Measurements from ENCODE around the gene KLK15. TPM values are rescaled to one million over a fixed set of nuclear protein-coding genes. Genes with fewer than 3 reads are reported as not detected.
"Not testable (repeated sequence)": the region's sequence is repeated elsewhere in the genome, so short reads cannot be mapped to it uniquely, and the experiment has no call there.

Gene KLK15
- polyA plus RNA-seq, 5 donors = not detected

DNA sequence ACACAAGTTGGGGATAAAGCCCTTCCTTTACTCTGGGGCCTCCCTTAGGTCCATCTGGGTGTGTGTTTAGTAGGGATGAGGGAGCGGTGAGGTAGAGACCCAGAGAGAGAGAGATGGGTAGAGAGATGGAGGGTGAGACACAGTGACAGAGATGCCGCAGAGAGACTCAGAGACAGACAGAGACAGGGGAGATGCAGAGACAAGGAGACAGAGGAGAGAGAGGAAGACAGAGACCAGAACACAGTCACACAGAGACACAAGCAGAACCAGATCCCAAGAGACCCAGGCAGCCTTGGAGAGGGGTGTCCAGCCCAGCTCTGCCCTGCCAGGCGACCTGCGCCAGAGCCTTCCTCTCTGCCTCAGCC lies 12.1 kb downstream of the KLK15 start:
- DNase-seq = no peak

DNA sequence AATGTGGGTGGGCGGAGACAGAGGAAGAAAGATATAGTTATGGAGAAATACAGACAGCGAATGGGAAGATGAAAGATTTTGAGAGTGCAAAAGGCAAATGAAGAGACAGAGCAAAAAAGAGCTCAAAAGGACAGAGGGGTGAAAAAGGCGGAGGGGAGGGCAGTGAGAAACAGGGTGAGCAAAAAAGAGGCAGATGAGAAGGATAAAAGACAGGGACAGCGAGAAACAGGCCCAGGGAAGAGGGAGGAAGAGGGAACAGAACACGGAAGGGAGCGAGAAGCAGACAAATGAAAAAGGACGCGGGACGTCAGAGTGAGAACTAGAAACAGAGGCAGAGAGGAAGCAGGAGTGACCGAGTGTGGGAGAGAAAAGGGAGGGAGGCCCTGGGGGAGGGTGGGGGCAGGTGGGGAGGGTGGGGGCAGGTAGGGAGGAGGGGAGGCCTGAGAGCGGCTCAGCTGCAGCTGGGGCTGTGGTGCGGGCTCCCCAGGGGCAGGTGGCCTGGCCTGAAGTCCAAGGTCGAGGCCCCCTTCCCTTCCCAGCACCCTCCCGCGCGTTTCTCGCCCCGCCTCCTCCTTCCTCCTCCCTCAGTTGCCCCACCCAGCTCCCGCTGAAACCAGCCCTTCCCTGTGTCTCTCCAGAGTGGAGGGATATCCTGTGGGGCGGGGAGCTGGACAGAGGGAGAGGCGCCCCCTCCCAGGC lies 12.7 kb downstream of the KLK15 start:
- no peak for DNase-seq

DNA sequence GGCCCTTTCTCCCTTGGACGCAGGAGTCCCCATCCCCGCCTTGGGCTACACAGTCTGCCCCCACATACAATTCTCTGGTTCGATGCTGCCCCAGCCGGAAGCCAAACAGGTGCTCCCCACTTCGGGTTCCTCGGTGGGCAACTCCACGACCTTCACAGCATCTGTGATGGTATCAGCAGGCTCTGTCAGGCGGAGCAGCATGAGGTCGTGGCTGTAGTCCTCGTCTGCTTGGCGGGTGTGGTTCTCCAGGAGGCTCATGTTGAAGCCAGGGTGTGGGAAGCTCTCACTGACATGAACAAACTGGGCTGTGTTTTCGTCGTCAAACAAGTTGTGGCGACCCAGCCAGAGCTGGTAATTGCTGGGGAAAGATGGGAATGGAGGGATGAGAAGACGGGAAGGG lies 13.3 kb downstream of the KLK15 start:
- no peak for DNase-seq

DNA sequence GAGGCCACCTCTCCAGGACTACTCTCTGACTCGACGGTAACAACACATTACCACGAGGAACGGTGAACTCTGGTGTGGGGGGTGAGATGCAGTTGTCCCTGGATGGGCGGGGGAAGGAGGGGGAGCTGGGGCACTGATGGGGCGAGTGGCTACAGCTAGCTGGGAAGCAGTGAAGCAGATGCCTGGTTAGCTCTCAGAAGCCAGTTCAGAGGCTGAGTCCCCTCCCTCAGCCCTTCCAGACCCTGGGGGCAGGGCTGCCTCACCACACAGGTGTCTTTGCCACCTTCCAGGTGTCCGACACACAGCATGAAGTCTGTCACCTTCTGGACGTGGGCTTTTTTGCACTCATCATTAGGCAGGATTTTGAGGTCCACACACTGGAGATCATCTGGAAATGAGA lies 13.7 kb downstream of the KLK15 start:
- DNase-seq = no peak

DNA sequence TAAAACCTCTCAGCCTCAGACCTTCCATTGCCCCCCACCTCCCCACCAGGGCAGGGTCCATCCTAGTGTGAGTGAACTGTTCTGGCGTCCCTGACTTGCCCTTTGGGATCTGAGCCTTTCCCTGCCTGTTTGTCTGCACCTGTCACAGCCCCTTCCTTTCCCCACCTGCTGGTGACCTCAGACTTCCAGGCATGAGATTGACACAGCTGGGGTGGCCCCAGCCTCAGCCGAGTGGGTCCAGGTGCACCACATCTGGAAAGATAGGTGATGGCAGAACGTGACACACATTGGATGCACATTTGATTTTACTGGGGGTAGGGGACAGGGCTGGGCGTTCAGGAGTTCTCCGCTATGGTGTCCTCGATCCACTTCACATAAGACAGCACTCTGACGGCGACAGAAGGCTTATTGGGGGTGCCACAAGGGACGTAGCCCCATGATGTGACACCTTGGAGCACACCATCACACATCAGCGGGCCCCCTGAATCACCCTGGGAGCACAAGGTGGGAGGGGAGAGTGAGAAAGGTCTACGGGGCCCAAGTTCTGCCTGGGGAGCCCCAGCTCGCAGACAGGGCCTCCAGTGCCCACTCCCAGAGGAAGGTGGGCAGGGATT lies 14.4 kb downstream of the KLK15 start:
- DNase-seq = no peak

DNA sequence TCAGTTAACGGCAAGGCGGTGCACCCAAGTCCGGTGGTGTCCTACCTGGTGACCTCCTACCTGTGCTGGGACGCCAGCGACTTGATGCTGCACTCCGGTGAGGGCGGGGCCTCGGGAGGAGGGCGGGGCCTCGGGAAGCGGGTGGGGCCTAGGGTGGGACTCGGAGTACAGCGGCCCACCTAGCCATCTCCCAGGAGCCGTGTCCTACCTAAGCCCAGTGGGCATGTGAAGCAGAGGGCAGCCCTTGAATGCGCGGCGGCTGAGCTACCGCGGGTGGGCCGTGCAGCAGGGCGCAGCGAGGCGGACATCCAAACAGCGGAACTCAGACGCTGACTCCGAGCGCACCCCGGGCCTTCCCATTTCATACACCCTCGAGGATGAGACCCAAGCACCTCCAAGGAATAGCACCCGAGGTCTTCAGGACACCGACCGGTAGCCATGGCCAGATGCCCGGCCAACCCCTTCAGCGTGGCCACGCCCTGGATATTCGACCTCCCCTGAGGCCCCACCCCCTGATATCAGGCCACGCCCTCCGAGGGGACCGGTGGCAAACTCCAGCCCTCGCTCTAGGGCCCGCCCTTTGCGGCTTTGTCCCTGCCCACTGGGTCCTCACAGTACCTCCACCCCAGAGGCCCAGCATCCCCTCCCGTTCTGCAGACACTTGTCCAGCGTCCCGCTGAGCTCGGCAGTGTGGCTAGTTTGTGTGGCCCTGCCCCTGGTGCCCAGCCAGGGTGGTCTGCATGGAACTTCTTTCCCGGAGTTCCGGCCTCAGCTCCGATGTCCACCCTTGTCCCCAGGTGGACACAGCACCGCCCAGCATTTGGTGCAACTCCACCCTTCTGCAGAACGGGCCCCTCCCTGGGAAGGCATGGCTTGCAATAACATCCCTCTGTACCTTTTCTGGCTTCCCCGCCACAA lies 15.2 kb downstream of the KLK15 start:
- DNase-seq = no peak

DNA sequence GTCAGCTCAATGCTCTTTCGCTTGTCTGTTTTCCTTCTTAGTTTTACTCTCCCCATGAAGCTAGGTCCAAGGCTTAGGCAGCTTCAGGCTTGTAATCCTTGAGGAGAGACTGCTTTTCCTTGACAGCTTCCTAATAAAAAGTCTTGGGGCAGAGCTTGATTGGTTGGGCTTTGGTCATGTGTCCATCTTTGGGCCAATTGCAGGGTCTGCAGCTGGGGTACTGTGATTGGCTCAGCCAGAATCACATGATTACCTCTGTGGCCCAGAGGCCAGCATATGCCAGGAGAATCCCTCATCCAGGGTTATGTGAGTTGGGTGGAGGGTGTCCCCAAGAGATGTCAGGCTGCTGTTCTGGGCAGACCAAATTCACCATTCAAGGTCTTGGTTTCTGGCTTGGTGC lies 17.9 kb downstream of the KLK15 start:
- no peak for DNase-seq

DNA sequence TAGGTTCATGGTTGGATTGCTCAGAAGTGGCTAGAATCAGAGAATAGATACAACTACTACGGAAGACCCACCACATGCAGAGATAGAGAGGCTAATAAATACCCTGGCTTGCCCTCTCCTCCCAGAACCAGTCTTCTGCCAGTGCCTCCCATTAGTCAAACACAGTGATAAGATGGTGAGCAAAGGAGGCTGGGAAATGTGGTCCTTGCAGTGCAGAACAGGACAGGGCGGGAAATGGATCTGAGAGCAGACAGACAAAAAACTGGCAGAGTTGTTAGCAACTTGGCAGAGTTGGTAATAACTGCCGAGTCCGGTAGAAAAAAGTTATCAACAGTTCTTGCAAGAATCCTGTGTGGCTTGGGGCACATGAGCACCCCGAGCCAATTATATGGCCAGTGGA lies 18.5 kb downstream of the KLK15 start:
- no peak for DNase-seq

DNA sequence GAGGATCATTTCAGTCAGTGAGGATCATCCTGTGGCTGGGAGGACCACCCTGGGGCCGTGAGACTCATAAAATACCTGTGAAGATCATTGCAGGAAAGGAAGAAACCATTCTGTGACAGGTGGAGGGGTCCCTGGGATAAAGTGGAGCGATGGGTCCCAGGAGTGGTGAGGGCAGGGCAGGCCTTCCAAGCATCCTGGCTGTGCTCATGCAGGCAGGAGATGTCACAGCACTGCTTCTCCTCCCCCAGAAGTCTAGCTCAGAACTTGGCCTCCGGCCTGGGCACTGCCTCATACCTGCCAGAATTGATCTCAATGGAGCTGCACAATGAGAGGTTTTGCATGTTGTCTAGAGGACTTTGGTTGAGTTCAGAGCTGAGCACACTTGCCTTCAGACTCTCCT lies 20.9 kb downstream of the KLK15 start:
- no peak for DNase-seq

DNA sequence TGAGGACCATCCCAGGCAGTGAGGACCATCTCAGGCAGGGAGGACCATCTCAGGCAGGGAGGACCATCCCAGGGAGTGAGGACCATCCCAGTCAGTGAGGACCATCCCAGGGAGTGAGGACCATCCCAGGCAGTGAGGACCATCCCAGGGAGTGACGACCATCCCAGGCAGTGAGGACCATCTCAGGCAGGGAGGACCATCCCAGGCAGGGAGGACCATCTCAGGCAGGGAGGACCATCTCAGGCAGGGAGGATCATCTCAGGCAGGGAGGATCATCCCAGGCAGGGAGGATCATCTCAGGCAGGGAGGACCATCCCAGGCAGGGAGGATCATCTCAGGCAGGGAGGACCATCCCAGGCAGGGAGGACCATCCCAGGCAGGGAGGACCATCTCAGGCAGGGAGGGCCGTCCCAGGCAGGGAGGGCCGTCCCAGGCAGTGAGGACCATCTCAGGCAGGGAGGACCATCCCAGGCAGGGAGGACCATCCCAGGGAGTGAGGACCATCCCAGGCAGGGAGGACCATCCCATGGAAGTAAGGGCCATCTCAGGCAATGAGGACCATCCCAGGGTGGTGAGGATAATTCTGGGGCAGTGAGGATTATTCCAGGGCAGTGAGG lies 21.6 kb downstream of the KLK15 start:
- not testable (repeated sequence) for DNase-seq

DNA sequence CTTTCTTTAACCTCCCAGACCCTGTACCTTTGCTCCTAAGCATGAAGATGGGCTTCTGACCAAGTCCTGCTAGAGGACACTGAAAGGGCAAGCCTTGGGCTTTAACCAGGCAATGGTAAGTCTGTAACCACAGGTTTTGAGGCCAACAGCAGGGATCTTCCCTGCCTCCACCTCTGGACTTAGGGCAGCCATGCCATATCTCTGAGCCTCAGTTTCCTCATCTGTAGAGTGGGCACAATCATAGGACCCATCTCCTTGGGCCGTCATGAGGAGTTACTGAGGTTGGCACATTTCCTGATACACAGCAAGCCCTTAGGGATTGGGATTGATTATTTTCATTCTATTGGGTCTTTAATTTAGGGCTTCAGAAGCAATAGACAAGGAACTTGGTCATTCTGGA lies 24.5 kb downstream of the KLK15 start:
- no peak for DNase-seq

DNA sequence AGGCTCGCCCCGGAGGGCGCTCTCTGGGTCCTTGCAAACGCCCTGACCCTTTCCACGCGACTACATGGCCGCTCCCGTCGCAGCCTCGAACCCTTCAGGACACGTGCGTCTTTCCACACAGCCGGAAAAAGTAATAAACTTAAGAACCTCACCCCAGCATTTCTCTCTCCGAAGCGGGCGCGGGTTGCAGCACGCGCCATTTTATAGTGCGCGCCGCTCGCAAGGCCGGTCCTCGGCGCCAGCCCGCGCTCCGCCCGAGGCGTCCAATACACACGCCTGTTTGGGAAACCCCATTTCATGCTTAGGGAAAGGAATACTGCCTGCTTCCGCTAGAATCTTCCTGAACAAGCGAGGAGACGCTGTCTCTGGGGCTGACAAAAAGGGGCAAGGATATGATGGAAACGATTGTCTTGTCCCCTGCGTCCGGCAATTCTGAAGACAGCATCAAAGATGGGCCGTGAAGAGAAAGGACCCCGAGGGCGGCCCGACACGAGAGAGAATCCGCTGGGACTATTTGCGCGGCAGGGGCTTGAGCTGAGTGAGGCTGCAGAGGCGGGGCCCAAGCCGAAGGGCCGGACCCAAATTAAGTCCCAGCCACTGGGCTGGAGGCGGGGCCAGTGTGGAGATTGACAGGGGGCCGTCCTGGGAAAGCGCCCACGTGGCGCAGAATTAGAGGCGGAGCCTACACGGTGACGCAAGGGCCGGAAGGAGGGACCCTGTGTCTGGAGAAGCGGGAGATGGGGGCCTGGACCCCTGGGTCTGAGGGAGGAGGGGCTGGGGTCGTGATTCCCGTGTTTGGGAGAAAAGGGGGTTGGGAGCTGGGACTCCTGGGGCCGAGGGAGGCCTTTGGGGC lies 28.7 kb downstream of the KLK15 start:
- peak; percentile 99 for DNase-seq

DNA sequence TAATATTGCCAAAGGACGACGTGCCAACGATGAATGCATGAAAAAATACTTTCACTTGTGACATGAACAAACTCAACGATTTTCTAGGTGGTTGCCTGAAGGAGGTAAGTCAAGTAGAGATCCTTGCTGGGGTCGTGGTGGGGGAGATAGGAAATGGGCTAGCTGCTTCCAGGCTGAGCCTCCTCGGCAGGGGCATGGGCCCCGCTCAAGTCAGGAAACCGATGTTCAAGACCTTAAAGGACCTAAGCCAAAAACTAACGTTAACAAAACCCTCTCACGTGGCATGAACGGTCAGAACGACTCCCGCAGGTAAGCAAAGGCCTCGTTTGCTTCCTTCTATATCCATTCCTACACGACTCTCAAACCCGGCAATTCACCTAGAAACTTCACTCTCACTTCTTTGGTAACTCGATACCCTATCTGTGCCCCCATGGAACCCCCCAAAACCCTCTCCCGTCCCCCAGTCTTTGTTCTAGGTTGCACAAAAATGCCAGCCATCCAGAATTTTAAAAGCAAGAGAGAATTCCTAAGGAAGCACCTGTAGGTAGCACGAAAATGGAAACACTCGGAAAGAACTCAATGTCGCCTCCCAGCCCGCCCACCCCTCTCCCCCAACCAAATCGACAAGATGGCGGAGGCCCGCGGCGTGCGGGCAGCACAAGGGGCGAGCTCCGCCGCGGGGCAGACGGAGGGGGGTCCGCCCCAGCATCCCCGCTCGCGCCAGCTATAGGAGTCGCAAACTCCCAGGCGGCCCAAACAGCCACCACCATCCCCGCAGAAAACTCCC lies 29.5 kb downstream of the KLK15 start:
- peak in 1 of 2 donors; percentile 23 for DNase-seq

DNA sequence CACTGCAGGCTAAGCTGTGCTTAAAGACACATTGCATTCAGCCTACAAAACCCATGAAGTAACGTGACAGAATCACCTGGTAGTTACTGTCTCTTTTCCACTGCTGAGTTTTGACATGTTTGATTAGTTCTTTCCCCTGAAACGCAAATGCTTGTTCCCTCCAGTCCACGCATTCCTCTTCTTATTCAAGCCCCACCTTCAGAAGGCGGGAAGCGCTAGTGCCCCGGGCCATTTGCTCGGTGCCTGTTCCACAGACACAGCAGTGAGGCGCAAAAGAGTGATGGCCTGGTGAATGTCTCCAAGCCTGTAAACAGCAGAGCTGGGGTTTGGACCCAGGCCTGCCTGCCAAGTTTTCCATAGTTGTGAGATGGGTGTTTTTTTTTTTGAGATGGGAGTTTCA lies 32.3 kb downstream of the KLK15 start:
- DNase-seq = no peak

DNA sequence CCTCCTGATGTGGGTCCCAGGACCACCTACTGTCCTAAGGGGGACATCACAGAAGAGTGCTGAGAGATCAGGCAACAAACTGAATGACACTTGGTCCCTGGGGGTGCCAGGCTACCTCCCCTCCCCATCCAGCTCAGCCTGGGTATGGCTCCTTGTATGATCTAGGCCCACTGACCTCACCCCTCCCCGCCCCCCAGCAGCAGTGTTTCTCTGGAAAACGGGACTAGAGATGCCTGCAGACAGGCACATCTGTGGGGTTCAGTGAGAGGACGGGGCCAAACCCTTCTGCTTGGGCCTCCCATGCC lies 33.9 kb downstream of the KLK15 start:
- no peak for DNase-seq

DNA sequence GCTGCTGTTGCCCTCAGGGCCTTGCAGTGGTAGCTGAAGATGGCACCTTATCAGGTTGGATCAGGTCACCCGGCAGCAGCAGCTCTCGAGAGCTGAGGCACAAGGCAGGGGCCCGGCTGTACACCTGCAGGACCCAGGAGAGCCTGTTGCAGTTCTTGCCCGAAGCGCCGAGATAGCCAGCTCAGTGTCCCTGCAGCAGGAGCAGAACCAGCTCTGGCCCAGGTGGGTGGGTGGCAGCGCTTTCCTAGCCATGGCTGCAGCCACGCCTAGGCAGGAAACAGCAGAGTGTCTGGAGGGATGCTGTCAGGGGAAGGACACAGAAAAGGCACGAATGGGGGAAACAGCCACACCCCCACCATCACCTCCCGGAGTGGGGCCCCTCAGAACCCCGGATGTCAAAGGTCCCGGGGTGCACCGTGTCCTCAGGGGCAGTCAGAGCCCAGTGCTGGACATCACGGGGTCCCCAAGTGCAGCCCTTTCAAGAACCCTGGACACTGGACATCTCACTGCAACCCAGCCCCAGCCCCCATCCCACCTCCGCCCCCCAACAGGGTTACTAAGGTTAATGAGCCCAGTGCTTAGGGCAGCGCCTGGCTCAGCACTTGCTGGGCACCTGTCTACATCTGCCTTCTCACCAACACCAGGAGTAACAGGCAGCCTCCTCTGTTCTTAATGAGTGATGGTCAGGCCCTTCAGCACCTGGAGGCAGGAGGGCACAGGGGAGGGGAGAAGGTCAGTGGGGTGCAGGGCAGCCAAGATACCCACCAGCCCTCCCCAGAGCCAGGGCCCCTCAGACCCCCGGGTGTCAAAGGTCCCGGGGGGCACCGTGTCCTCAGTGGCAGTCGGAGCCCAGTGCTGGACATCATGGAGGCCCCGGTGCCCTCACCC lies 34.5 kb downstream of the KLK15 start:
- DNase-seq = no peak

DNA sequence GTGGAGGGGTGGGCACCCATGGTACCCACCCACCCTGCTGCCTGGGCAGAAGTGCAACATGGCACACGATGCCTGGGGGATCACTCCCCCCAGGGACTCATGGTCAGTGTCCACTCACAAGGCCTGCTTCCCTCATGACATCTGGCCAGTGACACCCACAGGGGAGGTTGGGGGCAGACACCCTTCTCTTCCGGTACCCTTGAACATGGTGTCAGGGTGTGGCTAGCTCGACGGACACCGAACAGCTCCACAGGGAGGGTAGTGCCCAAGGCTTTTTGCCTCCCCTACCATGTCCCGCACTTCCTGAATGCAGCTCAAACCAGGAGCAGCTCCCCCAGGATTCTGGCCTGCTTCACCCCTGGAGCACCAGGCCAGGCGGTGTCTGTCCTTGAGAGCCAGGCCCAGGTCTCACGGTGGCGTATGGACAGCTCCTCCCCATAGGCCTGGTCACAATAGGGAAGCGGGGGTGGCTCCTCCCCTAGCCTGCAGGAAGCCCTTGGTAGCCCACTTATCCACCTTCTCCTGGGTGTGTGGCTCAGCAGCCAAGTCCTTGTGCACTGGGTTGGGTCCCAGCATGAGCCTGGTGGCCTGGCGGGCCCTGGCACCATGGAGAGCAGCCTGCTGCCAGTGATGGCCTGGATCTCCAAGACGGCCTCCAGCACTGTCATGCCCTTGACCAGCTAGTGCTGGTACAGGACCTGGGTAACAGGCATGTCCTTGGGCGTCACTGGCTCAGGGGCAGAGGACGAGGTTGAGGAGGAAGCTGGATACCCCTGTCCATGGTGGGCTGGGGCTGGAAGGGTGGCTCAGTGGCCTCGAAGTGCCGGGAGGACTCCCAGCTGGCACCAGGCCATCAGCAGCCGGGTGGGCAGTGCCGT lies 35.4 kb downstream of the KLK15 start:
- no peak for DNase-seq

DNA sequence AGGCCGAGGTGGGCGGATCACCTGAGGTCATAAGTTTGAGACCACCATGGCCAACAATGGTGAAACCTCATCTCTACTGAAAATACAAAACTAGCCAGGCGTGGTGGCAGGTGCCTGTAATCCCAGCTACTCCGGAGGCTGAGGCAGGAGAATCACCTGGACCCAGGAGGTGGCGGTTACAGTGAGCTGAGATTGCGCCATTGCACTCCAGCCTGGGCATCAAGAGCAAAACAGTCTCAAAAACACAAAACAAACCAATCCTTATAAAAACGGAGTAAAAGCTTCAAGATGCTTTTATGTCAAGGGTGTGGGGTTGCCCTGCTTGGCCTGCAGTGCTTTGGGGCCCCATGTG lies 36.0 kb downstream of the KLK15 start:
- DNase-seq = no peak
